ENCODE measurements around the gene NMNAT2.
"Not testable (repeated sequence)": the region's sequence is repeated elsewhere in the genome, so short reads cannot be mapped to it uniquely, and the experiment has no call there.

Gene NMNAT2

GRCh38 chr1:183416850-183417771 lies 1.1 kb downstream of the NMNAT2 start:
- peak; percentile 72 for DNase-seq

GRCh38 chr1:183414365-183414764 lies 3.8 kb downstream of the NMNAT2 start:
- DNase-seq: no peak

DNA sequence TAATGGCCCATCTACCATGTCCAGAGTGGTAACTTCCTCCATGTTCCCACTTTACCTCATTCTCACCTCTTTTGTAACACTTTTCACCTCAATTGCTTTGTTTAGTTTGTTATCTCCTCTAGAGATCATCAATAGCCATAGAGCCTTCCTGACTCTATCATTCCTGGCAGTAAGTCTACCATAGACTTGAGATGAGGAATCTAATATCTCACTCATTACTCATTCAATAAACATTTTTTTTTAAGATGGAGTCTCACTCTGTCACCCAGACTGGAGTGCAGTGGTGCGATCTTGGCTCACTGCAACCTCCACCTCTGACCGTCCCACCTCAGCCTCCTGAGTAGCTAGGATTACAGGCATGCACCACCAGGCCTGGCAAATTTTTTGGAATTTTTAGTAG lies 7.1 kb downstream of the NMNAT2 start:
- no peak for DNase-seq

- DNase-seq: no peak
Observed at GRCh38 chr1:183407961-183408360, 10.2 kb downstream of the NMNAT2 start.

- DNase-seq: no peak
Observed at GRCh38 chr1:183407474-183407873, 10.7 kb downstream of the NMNAT2 start.

- no peak for DNase-seq
Observed at GRCh38 chr1:183404476-183404875, 13.7 kb downstream of the NMNAT2 start.

DNA sequence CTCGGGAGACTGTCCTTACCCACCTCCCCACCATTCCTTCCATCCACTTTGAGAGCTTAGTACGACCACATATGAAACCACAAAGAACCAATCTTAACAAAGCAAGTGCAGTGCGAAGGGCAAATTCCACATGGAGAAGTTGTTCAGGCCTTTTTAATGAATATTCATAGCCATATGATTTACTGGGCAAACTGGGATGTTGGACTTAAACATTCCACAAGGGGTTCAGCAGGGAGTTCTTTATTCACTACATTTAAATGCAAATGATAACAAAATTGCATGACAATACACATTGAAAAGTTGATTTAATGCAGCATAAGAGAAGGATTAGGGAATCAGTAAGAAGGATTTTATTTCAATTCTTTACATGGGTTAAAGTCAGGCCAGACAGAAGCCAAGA lies 14.7 kb downstream of the NMNAT2 start:
- DNase-seq: no peak

DNA sequence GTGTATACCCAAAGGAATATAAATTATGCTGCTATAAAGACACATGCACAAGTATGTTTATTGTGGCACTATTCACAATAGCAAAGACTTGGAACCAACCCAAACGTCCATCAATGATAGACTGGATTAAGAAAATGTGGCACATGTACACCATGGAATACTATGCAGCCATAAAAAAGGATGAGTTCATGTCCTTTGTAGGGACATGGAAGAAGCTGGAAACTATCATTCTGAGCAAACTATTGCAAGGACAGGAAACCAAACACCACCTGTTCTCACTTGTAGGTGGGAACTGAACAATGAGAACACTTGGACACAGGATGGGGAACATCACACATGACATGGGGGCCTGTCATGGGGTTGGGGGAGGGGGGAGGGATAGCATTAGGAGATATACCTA lies 16.6 kb downstream of the NMNAT2 start:
- not testable (repeated sequence) for DNase-seq

DNA sequence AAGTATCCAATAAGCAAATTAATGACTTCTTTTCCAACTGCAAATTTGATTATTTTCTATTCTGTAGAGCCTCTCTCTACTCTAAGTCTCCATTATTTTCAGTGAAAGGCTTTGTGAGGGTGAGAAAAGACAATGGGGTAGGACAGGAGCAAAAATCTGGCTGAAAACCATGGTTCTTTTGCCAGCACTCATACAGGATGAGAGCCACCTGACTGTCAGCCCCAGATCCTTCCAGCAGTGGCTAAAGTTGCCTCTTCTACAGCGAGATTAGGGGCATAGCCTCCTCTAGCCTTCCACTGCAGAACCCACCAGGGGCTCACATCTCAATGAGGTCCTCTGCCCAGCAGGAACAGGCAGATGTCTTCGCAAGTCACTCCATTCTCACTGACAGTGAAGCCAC lies 23.7 kb downstream of the NMNAT2 start:
- DNase-seq: no peak

GRCh38 chr1:183391863-183392262 lies 26.3 kb downstream of the NMNAT2 start:
- no peak for DNase-seq

- no peak for DNase-seq
Observed at GRCh38 chr1:183390561-183390960, 27.6 kb downstream of the NMNAT2 start.

- no peak for DNase-seq
Observed at GRCh38 chr1:183388735-183389134, 29.4 kb downstream of the NMNAT2 start.

GRCh38 chr1:183385340-183386144 lies 32.6 kb downstream of the NMNAT2 start:
- DNase-seq: peak; percentile 87

GRCh38 chr1:183379951-183380350 lies 38.2 kb downstream of the NMNAT2 start:
- DNase-seq: no peak

DNA sequence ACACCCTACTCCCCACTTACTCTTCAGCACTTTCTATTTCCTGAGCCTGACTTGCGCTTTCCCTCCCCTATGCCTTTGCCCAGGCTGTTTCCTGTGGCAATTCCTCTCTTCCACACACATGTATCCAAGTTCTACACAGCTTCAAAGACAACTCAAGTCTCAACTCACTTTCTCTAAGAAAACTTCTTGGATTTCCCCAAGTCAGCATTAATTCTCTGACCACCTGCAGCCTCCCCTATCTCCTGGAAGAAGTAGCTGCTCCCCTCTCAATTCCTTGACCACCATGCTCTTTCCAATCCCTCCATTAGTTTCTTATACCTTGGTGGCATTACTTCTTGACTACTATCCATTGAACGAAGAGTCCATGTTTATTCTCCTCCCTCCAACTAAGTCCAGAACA lies 42.8 kb downstream of the NMNAT2 start:
- DNase-seq: no peak

- DNase-seq: no peak
Observed at GRCh38 chr1:183374825-183375224, 43.4 kb downstream of the NMNAT2 start.

GRCh38 chr1:183372586-183373230 lies 45.5 kb downstream of the NMNAT2 start:
- DNase-seq: no peak

DNA sequence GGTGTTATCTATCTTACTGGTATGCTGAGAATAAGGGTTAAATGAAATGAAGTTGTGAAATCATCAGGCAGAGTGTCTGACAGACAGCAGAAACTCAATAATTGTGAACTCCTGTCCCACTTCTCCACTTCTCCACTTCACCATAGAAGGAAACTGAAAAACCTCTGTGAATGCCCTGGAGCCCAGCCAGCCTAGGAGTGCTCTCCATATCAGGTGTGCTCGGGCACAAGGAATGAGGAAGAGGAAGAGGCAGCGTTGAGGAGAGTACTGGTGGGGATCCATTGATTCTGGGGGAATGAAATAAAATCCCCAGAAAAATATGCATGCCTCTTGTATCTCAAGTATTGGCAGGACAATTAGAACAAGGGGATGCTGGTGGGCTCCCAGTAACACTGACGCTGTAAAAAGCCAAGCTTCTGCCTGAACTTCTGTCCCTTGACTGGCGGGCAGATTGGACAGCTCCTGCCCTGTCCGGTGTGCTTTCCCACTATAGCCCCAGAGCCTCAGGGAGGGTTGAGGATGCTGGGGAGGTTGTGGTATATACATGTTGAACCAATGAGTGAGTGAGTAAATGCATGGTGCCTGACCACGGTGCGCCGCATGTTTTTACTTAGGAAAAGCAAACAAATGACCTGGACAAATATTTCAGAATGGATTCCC lies 47.7 kb downstream of the NMNAT2 start:
- DNase-seq: no peak

DNA sequence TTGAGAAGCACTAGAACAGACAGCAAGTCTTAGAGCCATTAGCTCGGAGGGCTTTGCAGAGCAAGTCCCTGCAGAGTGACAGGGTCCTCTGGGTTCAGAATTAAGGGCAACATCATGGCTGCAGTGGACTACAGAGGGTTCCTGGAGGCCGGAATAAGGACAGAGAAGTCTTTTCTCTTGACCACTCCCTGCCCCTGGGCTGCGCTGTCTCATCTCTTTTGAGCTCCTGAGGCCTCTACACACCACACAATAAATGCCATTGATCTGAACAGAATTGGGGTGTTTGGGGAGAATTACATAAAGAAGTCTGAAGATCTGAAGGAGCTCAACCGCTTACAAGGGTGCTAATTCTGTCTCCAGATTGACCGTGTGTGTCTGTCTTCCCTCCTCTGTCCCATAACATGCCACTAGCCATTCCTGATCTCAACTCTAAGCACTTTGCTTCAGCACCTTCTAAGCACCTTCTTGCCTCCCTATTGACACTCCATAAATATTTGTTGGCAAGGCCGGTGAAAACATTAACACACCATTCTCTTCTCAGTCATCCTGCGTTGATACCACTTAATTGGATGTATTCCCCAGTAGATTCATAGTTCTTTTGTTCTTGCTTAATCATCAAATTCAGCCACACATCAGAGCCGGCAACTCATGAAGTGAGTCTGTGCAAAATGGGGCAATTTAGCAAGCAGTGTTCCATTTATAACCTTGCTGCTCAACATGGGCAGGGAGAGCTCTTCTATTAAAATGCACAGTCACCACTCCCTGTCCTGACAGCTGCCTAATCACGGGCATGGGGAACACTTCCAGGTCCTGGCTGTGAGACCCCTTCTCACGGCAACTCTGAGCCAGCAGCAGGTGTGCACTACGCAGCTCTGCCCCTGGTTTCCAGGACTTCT lies 49.7 kb downstream of the NMNAT2 start:
- DNase-seq: no peak

GRCh38 chr1:183366116-183366515 lies 52.1 kb downstream of the NMNAT2 start:
- DNase-seq: no peak

- DNase-seq: no peak
Observed at GRCh38 chr1:183365676-183366075, 52.5 kb downstream of the NMNAT2 start.

GRCh38 chr1:183365093-183365492 lies 53.1 kb downstream of the NMNAT2 start:
- DNase-seq: no peak

Measured in NCI-H1694 treated with DMSO at 0.1 percent for 48 hours (cell line).